CD4-positive, alpha-beta T cell treated with Interleukin-4 for 1 hour (primary cell): ENCODE data around the gene NFATC1.

ENCODE experiments used
- DNase-seq, 2 donors: peaks; one replicate each; pipeline ENCODE4 v3.0.0-alpha.2; 2020 to 2022

NFATC1 gene

DNA sequence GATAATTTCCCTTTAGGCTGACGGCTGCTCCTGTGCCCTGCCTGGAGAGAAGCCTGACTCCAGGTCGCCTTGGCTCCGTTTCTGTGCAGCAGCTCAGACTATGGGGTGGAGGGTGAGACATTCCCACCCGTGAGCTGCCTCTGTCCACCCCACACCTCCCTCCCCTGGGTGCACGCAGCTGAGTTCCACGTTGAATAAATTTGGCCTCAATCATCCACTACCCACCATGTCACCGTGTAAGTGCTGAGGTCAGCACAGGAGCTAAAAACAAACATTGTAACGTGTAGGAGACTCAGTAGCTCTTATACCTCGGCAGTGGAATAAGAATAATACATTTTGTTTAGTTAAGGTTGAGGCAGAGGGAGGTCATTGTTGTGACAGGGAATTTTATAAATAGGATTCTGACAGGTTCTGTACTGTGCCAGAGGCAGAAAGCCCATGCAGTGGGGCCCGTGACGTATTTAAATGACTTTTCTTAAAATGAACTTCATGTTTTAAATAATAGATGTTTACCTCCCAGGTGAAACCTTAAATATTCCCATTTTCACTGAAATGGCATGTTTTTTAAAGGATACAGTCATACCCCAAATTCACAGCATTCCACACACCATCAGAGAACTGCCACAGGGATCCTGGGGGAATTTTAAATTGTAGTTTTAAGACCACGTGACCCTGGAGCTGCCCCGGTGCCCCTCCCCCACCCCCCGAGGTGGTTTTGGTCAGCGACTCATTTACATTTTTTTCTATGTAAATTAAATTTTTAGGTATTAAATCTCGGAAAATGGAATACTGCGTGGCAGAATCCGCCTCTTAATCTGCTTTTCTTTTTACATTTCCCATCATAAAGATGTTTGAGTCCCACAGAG is 50.2 kb downstream of the NFATC1 start:
- no peak for DNase-seq

DNA sequence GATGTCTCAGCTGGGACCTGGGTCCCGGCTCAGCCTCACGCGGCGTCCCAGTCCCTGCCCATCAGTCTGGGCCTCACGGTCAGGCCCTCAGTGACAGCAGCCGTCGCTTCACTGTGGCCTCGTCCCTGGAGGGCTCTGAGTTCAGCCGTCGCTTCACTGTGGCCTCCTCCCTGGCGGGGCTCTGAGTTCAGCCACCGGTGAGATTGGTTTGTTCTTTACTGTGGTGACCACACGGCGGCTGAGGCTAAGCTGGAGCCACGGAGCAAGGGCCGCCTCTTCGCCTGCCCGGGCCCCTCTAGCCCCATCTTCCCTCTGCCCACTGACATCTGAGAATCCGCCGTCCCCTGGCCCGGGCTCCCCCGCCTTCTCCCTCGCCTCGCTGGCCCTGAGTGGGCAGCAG is 51.2 kb downstream of the NFATC1 start:
- DNase-seq: no peak

DNA sequence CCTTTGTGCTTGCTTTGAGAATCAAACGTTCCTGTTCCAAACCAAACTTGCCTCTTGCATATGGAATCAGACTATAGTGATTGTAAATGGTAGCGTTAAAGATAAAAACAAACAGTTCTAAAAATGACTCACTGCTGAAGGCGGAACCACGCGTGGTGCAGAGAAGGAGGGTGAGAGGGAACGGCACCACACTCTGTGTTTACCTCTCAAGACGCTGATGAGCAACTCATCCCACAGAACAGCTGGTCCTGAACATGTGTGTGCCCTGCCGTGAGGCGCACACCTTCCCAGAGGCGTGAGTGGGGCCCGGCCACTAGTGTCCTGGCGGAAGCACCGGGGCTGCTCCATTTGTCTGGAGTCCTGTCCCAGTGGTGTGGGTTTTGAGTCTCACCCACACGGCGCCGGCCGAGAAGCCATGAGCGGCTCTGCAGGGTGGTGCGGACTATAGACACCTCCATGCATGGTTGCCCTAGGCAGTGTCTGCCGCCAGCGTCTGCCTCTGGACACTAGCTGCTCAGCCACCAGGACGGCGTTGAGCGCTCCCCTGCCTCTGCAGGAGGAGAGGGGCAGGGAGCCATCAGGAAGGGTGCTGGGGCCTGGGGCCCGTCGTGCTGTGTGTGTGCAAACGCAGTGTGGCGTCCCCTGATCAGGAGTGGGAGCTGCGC is 52.1 kb downstream of the NFATC1 start:
- no peak for DNase-seq

DNA sequence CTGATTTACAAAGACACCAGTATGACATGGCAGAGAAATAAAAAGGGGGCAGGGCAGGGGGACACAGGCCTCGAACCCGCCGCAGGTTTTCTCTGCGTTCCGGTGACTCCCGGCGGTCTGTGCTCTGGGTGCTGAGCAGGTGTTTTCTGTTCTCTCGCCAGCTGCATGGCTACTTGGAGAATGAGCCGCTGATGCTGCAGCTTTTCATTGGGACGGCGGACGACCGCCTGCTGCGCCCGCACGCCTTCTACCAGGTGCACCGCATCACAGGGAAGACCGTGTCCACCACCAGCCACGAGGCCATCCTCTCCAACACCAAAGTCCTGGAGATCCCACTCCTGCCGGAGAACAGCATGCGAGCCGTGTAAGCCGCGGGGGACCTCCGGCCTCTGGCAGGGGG is 52.9 kb downstream of the NFATC1 start:
- no peak for DNase-seq

DNA sequence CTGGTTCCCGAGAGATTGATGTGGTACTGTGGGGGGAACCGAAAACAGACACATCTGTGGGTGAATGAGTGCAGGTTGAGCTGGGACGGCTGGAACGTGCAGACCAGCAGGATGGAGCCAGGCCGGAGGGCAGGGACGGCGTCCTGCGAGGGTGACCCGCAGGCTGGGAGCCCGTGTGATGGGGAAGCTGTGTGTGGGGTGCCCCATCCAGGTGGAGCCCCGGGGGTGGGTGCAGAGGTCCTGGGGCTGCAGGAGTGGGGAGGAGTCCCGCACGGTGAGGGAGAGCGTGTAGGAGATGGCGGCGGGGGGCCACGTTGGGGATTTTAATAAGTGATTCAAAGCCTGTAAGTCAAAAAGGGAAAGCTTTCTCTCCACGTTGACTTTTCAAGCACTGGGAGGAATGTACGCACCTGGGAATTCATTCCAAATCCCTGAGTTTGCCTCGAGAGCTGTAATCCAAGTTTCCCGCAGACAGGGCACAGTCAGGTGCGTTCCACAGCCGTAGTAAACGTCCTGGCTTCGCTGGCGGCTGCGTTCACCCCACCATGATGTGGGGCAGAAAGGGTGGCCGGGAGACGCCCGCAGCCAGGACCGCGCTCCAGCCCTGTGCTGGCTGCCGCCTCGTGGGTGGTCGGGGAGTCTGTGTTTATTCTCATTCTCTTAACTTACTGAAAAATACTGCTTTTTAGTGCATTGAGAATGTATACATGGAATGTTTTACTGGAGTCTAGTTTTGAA is 54.0 kb downstream of the NFATC1 start:
- no peak for DNase-seq

DNA sequence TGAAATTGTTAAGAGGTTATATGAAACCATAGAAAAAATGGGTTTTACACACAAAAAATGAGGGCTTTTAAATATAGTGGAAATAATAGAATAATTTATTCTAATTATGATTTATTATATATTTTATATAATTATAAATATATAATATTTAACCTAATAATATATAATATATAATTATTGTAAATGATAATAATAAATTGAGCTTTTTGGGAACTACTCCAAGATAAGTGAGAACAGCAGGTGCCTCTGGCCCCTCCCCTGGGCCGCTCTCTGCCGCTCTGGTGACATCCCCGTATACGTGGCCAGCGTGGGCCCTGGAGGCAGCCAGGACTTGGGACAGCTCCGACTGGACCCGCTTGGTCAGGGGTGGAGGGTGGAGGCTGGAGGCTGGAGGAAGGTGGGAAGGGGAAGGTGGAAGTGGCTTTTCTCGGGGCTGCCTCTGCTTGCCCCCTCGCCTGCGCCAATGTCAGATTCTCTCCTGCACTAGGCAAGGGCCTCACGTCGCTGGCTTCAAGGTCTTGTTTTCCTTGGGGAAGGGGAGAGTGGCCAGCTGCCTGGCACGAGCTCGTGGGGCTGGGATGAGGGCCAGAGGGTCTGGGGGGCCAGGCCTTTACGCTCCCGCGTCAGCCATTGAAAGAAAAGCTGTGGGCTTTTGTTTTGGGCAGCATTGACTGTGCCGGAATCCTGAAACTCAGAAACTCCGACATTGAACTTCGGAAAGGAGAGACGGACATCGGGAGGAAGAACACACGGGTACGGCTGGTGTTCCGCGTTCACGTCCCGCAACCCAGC is 54.8 kb downstream of the NFATC1 start:
- no peak for DNase-seq

DNA sequence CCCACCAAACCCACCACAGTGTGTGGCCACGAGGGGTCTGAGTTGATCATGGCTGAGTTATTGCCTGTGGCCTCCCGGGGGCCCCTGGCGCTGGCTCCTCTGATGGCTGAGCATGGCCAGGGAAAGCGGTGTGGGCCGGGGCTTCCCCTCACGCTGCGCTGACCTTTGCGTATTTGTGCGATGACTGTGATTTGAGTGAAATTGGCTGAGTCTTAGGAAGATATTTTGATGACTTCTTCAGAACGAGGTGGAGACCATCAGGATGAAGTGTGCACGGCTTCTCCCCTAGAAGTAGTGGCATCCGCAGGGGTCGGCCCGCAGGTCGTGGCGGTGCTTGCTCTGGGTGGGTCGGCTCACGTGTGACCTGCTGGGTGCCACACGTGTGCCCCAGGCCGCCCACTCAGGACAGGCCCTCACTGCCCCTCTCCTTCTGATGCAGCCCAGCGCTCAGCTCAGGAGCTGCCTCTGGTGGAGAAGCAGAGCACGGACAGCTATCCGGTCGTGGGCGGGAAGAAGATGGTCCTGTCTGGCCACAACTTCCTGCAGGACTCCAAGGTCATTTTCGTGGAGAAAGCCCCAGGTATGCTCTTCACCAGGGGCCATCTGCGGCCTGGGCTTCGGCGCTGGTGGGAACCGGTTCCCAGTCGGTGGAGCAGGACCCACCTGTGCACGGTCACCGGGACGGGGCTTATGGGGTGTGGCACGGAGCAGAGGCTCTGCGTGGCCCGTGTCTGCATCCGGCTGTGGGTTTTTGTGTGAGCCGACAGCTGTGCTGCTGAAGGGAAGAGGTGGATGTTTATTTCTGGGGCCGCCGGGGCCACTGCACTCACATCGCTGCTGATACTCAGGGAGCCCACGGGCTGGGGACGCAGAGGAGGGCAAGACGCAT is 55.8 kb downstream of the NFATC1 start:
- no peak for DNase-seq

DNA sequence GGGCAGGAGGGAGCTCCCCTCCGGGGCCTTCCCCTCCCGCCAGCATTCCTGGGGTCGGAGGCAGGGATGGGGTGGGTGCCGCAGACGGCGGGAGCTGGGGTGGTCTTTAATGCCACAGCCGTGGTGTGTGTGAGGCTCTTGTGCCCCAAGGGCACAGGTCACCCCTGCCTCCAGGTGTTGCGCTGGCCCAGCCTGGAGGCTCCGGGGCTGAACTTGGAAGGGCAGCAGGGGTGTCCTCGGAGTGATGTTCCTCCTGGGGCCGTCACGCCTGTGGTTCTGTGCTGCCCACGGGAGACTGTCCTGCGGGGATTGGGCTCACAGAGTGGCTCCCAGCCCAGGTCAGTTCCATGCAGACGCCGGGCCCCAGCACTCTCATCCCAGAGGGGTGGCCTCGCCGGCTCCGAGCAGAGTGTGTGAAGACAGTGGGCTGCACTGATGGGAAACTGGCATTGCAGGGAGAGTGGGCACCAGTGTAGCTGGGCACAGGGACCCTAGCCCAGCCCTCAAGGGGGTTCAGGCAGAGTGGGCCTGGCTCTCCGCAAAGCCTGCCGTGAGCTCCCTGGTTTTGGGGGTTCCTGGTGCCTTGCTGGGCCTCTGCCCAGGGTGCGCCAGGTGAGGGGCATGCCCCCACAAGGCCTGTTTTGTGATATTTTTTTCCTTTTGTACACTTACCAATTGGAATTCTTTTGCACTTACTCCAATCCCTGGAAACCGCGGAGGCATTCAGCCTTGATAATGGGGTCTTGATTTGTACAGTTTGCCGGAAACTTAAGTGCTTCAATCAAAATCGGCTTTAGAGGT is 56.7 kb downstream of the NFATC1 start:
- no peak for DNase-seq

DNA sequence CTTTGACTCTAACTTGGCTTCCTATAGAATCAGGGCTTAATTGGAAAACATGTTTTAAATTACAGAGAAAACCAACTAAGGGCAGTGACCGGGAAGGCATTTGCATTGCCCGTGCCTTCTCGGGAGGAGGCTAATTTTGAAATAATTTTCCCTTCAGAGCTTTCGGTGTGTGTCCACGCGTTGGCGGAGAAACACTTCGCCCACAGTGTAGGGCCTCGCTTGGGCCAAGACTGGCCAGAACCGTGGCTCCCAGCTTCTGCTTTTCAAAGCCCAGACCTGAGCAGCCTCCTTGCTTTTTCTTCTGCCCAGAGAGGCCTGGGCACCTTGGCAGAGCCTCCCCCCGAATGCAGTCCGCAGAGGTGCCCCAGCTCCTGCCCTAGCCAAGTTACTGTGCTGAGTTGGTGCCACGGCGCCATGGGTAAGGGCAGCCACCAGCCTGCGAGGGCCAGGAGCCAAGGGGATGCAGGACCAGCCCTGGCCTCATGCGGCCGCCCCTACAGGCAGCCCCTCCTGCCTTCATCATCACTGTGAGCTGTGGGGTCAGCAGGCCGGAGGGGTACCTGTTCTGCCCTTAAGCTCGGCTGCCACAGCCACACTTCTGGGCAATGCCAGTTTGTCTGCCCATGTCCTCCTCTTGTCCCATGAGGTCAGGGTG is 57.4 kb downstream of the NFATC1 start:
- DNase-seq: no peak

DNA sequence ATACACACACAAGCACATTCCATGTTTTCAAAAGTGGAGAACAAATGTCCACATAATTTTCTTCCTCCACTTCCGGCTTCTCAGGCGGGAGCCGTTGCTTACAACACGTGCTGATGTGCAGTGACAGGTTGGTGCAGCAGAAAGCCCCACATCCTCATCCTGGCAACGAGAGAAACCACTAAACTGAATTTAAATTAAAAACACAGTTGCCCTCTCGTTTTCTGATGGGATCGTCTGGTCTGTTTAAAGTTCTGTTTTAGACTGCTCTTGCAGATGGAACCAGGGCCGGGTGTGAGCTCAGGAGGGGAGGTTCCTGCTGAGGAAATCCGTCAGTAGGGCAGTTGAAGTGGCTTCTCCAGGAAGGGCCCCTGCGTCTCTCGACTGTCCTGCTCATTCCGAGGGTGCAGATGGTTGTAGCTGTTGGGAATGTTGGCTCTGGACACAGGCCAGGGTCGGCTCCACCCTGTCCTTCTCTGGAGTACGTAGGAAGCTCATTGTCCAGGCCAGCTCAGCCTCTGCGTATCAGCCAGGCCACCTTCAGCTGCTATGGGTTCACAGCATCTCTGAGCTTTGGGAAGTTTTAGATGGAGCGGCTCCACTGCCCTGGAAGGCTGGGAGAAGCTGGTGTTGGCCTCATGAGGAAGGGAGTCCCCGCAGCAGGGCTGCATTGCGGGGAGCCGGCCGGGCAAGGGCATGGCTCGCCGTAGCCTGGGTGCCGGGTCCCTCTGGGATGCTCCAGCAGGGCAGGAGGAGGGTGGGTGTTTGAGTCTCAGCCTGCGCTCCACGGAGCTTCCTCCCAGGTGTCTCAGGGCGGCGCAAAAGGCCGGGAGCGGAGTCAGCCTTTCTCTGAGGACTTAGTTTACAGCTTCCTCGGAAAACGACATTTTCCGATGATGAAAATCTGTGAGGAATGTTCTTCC is 58.3 kb downstream of the NFATC1 start:
- no peak for DNase-seq

DNA sequence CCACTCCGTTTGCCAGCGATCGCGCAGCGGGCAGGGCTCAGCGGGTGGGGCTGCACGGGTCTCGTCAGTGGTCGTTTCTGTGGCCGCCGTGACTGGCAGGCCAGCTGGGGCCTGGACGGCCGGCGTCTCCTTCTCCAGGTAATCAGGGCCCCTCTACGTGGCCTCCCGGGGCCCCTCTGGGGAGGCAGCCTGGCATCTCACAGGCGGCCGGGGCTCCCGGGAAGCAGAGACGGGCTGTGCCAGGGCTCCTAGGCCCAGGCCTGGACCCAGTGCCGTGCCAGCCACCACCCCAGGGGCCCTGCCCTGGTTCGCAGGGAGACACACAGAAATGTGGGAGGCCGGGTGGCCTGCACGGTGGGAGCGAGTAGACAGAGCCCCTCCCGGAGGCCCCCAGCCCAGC is 59.5 kb downstream of the NFATC1 start:
- no peak for DNase-seq

DNA sequence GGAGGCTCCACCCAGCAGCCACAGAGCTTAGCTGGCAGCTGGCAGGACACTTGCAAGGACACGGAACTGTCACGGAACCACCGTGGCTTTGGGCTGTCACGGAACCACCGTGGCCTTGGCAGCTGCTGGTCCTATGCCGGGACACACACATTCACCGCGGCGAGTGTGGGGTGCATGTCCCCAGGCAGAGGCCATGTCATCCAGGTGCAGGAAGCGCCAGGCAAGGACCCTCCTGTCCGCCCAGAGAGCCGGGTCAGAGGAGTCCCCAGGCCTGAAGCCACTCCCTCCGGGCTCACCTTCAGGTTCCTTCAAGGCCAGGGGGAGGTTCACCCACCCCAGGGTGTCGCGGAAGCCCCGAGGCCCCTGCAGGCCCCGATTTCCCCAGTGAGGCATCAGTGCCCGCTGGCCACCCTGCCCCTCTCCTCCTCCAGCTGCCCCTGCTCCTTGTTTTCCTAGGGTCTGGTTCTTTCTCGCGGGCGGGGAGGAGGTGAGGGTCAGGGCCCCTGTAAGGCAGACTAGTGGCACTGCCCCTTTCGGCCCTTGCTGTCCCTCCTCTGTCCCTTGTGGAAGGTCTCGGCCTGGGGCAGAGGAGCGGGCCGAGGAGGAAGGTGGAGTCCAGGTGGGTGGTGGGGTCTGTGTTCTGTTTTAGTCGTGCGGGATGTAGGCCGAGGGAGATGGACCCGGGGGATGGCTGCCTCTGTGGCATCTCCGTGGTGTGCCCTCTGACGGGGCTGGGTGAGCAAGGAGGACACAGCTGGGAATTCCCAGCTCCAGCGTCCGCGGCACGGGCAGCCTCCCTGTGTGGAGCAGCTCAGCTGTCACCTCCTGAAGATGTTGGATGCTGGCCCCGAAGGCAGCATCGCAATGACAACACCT is 60.6 kb downstream of the NFATC1 start:
- no peak for DNase-seq

DNA sequence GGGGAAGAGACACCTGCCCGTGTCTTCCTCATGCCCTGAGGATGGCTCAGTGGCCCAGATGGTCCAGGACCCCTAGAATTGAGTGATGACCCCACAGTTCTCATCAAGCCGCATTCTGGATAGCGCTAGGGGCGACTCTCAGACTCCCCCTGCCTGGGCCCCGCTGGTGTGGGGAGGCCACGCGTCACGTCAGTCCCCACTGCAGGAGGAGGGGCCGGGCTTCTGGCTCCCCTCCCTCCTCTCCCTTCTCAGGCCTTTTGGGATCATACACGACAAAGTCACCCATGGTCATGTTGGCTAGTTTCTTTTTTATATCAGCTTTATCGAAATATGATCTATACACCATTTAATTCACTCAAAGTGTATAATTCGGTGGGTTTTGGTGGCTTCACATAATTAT is 61.5 kb downstream of the NFATC1 start:
- no peak for DNase-seq

DNA sequence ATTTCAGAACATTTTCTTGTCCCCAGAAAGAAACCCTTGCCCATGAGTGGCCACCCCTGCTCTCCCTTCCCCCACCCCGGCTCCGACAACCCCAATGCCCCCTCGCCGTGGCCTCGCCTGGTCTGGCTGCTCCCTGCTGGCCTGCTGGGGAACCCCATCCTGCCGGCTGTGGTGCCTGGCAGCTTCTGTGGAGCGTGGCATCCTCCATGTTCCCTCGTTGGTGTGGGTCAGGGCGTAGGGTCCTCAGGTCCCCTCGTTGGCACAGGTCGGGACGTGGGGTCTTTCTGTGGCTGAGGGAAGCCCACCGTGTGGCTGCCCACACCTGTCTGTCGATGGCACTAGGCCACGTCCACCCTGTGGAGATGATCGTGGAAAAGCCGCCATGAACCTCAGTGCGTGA is 61.9 kb downstream of the NFATC1 start:
- no peak for DNase-seq

DNA sequence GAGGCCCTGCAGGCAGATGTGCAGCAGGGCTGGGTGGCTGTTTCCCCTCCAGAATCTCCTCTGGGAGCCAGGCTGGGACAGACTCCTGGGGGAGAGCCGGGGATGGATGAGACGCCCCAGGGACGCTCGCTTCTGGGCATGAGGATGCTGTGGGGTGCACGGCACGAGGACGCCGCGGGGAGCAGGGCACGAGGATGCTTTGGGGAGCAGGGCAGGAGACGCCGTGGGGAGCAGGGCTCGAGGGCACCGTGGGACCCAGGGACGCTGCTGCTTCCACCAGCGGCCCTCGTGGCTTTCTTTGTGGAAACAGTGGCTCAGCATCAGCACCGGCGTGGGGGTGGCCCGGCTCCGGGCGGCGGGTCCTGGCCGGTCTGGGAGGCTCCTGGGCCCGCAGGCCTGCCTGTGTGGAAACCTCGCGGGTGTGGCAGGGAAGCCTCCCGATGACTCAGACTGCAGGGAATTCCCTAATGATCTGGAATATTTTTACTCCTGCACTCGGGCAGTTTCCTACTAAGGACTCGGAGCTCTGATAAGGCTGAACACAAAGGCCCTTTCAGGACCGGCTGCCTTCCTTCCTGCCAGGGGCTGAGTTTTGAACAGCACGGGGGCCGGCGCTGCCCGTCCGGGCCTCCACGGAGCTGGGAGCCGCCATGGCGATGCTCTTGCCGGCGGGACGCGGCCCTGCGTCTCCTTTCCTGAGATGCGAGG is 62.6 kb downstream of the NFATC1 start:
- no peak for DNase-seq

DNA sequence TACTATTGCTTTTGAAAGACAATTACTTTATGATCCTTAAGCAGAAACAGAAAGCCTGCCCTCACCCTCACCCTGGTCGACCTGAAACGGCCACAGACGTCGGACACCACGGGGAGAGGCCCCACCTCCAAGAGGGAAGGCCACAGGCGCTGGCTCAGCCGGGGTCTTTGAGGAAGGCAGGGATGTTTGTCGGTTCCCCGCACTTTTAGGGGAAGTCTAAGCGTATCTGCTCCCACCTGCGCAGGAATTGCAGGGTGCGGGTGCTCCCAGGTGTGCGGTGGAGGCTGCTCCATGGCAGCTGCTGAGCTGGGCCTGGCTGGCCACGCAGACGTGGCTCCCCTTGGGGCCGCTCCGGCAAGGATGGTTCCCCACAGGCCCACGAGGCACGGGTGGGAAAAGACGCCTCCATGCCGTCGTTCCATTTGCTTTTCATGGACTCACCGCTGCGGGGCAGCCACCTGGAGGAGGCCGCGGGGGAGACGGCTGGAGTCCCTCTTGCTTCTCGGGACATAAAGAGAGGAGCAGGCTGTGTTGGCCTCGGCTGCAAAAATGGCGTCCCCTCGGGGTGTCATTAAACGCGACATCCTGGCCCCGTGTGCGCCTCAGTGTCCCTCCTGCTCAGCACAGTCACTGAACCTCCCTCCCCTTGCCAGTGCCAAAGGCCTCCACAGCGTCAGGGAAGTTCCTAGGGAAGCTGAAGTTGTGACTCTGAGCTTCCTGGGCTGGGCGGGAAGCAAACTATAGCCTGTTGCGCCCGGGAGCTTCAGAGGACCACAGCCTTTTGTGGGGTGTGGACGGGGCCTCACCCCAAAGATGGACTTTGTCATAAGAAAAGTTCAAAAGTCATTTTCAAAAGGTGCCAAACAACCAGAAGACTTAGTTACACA is 63.4 kb downstream of the NFATC1 start:
- no peak for DNase-seq
